Breast epithelium (tissue), 3 donors: ENCODE results near the gene DOCK10.

ENCODE experiments used
- POLR2A ChIP-seq: fragments of 450-650 bp; IDR thresholded peaks from one replicate; pipeline ENCODE4 v1.6.1; 2016; ENCODE audit warnings: antibody characterized with exemption, mild to moderate bottlenecking, moderate library complexity
- POLR2AphosphoS5 ChIP-seq, 3 donors: sonication (generic); formaldehyde crosslinking; IDR thresholded peaks; one replicate each; pipeline ENCODE4 v1.6.1; 2017; ENCODE audit warnings: antibody characterized with exemption in 3 of 3
- TF ChIP-seq, protein P1 (sequence below), 3 donors: fragments of 450-650 bp; IDR thresholded peaks; one replicate each; pipeline ENCODE4 v1.5.1; 2016 to 2017; ENCODE audit warnings: antibody characterized with exemption in 3 of 3, mild to moderate bottlenecking in 3 of 3, moderate library complexity in 3 of 3

DNA sequence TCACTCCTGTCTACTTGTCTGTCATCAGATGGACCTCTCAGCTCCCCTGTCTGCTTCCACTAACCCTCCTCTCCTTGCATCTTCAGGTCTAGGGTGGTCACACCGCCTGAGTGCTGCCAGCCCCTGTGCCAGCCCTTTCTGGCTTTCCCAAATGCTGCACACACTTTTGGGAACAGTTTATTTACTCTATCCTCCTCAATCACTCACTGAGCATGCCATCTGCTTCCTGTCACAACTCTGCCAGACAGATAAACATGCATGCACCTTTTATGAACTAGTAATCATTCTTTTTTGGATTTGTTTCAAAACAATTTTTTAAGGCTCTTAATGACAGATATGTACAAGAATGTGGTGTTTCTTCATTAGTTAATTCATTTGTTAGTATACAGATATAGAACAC, 269.8 kb downstream of the DOCK10 start:
- TF ChIP-seq, protein P1, sequence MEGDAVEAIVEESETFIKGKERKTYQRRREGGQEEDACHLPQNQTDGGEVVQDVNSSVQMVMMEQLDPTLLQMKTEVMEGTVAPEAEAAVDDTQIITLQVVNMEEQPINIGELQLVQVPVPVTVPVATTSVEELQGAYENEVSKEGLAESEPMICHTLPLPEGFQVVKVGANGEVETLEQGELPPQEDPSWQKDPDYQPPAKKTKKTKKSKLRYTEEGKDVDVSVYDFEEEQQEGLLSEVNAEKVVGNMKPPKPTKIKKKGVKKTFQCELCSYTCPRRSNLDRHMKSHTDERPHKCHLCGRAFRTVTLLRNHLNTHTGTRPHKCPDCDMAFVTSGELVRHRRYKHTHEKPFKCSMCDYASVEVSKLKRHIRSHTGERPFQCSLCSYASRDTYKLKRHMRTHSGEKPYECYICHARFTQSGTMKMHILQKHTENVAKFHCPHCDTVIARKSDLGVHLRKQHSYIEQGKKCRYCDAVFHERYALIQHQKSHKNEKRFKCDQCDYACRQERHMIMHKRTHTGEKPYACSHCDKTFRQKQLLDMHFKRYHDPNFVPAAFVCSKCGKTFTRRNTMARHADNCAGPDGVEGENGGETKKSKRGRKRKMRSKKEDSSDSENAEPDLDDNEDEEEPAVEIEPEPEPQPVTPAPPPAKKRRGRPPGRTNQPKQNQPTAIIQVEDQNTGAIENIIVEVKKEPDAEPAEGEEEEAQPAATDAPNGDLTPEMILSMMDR (IDR thresholded peaks at IDR 0.05), result no peak
- TF ChIP-seq POLR2A, result no peak
- no peak for TF ChIP-seq POLR2AphosphoS5 (IDR thresholded peaks at IDR 0.05)
